Measurements from ENCODE around the gene FOXP4.

The FOXP4 gene

GRCh38 chr6:41522780-41523548 lies 23.2 kb upstream of the FOXP4 start:
- no peak for DNase-seq

- DNase-seq: no peak
Measured at GRCh38 chr6:41523915-41524633, 22.1 kb upstream of the FOXP4 start.

- DNase-seq: no peak
Measured at GRCh38 chr6:41524634-41525011, 21.6 kb upstream of the FOXP4 start.

- DNase-seq: no peak
Measured at GRCh38 chr6:41527721-41528408, 18.3 kb upstream of the FOXP4 start.

- DNase-seq: no peak
Measured at GRCh38 chr6:41528409-41528963, 17.7 kb upstream of the FOXP4 start.

- no peak for DNase-seq
Measured at GRCh38 chr6:41529049-41529448, 17.1 kb upstream of the FOXP4 start.

- DNase-seq: no peak
Measured at GRCh38 chr6:41529970-41530369, 16.2 kb upstream of the FOXP4 start.

- no peak for DNase-seq
Measured at GRCh38 chr6:41530476-41530875, 15.7 kb upstream of the FOXP4 start.

GRCh38 chr6:41531016-41531415 lies 15.2 kb upstream of the FOXP4 start:
- no peak for DNase-seq

GRCh38 chr6:41531591-41532582 lies 14.3 kb upstream of the FOXP4 start:
- peak; percentile 80 for DNase-seq

GRCh38 chr6:41535766-41536165 lies 10.4 kb upstream of the FOXP4 start:
- DNase-seq: no peak

- DNase-seq: no peak
Measured at GRCh38 chr6:41536795-41537758, 9.1 kb upstream of the FOXP4 start.

GRCh38 chr6:41538556-41539182 lies 7.5 kb upstream of the FOXP4 start:
- no peak for DNase-seq

- no peak for DNase-seq
Measured at GRCh38 chr6:41539204-41539603, 7.0 kb upstream of the FOXP4 start.

GRCh38 chr6:41541364-41541763 lies 4.8 kb upstream of the FOXP4 start:
- DNase-seq: no peak

- DNase-seq: no peak
Measured at GRCh38 chr6:41543087-41543486, 3.1 kb upstream of the FOXP4 start.

- no peak for DNase-seq
Measured at GRCh38 chr6:41545247-41545702, 906 bp upstream of the FOXP4 start.

- peak; percentile 65 for DNase-seq
Measured at GRCh38 chr6:41546475-41546865, 289 bp downstream of the FOXP4 start.

- DNase-seq: peak; percentile 32
Measured at GRCh38 chr6:41546866-41547798, 951 bp downstream of the FOXP4 start.

GRCh38 chr6:41547799-41548097 lies 1.6 kb downstream of the FOXP4 start:
- no peak for DNase-seq

Measured in stimulated activated CD4-positive, alpha-beta T cell treated with anti-CD3 and anti-CD28 coated beads, Interleukin-4, amount 100 ng/mL, for 1 hour (primary cell).